Eye (tissue), 1 donor: Measurements from ENCODE around the gene GSTT4.
"Not testable (repeated sequence)": the region's sequence is repeated elsewhere in the genome, so short reads cannot be mapped to it uniquely, and the experiment has no call there.

Experiments
- DNase-seq: peaks from one replicate; pipeline ENCODE4 v3.0.0-alpha.2; 2015

GSTT4 gene

DNA sequence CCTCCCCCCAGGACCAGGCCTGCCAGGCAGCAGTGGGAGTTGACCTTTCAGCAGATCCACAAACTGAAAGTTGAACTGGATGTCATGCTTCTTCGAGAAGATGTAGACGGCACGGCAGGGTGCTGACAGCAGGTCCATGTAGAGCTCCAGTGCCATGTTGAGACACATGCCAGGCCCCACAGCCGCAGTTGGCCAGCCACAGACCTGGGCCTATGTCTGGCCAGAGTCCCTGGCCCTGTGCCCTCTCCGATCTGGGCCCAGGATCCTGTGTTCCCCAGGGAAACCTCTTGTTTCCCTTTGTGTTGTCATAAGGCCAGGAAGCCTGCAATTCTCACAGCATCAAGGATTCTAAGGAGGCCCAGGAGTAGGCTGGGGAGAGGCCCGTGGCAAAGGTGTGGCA is at the start of gene GSTT4:
TSS of gene GSTT4 (minus strand) at position 253 of the 400 bp plus-strand sequence. CDS start at position 156, 97 bp downstream.
- no peak for DNase-seq

DNA sequence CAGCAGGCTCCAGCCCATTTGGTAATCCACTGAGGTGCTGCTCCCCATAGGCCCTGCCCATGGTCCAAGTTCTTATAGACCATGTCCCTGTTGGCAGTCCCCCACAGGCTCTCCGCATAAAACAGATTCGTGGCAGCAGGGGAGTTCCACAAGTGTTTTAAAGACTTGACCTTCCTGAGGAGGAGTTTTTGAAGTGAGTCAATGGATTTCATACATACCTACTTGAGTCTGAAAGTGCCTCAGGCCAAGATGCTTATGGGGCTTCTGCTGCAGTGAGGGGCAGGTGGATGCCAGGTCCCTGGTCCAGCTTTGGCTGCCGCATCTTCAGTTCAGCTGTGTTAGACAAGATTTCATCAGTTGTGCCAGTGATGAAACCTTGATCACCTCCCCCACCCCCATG is 49.1 kb upstream of the GSTT4 start:
- no peak for DNase-seq

DNA sequence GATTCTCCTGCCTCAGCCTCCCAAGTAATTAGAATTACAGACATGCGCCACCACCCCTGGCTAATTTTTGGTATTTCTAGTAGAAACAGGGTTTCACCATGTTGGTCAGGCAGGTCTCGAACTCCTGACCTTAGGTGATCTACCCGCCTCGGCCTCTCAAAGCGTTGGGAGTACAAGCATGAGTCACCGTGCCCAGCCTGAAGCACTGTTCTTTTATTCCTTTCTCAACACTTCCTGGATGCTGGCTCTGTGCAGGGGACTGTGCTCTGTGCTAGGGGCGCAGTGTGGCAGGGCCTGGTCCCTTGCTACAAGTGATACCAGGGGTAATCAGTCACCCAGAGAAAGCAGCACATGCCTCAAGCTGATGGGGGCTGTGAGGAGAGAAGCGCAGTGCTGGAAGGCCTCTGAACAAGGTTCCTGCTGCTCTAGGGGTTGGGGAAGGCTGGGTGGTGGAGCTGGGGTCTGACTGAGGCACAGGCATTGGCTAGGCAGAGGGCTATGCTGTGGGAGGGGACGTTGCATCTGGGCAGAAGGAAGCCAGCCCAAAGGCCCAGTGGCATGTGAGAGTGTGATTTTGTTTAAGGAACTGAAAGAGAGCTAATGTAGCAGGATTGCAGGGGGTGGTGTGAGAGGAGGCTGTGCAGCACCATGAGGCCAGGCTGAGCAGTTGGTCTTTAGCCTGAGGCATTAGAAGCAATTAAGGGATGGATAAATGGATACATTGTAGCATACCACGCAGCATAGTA is 48.4 kb upstream of the GSTT4 start:
- no peak for DNase-seq

DNA sequence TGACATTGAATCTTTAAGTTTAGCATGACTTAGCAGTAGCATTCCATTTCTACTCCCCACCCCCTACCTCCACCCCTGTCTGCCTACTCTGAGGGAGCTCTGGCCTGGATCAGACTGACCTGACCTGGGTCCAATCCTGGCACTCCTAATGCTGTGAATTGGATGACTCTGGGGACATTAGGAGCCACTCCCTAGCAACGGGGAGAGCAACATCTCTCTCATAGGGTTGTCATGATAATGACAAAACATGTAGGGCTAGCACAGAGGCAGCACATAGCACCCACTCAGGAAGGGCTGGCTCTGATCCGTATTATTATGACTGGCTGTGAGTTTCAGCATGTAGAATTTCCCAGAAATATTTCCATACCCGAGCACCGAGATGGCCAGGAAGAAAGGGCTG is 46.3 kb upstream of the GSTT4 start:
- no peak for DNase-seq

DNA sequence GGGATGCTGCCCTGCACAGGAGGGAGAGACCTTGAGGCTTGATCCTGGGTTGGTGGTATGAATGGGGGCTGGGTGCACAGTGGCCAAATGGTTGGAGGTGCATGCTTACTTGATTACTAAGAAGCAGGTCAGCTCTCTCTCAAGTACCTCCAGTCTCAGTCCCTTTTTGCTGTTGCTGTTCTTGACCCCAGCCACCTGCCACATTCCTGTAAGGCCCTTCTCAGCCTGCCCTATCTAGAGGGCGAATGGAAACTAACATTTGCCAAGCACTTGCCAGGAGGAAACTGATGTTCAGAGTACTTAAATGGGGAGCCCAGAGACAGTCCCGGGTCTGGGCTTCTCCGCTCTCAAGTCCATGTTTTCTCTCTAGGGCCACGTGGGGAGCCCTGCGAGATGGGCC is 45.8 kb upstream of the GSTT4 start:
- DNase-seq = no peak

DNA sequence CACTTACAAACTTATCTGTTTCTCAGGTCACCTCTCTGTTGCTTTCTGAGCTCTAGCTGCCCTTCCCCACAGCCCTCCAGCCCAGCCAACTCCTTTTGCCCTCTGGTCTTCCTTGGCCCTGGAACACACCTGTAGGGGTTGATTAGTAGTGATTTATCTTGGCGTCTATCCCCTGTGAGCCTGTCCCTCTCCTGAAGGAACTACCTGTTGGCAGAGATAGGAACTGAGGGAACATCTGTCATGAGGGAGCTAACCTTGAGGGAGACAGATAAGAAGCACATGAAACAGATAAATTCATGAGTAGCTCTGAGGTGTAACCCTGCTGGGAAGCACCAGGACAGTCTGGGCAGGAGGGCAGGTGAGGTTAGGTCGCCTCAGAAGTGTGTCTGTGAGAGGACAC is 44.7 kb upstream of the GSTT4 start:
- DNase-seq = no peak

DNA sequence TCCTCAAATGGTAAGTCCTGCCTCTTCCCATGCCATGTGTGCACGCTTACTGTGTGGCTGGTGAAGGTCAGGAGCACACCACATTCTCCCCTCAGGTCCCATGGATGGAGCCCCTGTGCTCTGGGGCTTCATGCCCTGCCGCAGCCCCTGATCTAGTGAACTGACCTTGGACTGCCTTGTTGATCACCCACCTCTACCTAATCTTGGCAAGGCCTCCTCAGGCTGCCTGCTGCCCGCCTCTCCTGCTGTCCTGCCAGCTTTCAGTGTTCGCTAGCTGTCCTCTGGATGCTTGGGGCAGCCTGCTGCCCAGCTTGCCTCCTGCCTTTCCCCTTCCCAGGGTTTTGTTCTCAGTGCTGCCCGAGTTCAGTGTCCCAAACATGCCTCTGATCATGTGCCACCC is 44.0 kb upstream of the GSTT4 start:
- no peak for DNase-seq

GRCh38 chr22:24046024-24046423 is 40.8 kb upstream of the GSTT4 start:
- DNase-seq = no peak

DNA sequence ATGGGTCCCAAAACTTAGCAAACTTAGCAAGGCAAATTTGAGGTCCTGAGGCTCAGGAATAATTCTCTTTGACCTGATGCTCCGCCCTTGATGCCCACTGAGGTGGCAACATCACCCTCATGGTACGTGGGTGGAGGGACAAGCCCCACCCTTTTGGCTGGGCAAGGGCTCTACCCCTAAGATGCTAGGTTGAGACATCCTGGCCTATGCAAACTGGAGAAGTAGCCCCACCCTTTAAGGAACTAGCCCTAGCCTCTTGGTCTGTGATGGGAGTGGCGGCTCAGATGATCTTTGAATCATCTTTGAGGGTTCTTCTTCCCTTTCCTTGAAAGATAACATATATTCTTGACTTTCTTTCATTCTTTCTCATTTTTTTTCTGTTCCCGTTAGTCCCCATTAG is 38.7 kb upstream of the GSTT4 start:
- DNase-seq = no peak

- not testable (repeated sequence) for DNase-seq
Measured at GRCh38 chr22:24043465-24043864, 38.2 kb upstream of the GSTT4 start.

DNA sequence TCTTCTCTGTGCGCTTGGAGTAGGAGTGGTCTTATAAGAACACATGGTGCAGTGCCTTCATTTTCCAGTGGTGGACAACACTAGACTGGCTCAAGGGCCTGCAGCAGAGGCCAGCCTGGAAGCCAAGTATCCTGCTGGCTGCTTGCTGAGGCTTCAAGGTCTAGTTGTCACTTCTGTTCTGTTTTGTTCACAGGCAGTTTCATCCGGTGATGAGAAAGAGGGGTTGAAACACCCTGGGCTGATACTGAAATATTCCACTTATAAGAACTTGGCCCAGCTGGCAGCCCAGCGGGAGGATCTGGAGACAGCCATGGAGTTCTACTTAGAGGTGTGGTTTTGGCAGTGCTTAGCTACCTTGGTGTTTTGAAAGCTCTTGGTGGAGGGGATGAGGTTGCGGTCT is 35.7 kb upstream of the GSTT4 start:
- no peak for DNase-seq

DNA sequence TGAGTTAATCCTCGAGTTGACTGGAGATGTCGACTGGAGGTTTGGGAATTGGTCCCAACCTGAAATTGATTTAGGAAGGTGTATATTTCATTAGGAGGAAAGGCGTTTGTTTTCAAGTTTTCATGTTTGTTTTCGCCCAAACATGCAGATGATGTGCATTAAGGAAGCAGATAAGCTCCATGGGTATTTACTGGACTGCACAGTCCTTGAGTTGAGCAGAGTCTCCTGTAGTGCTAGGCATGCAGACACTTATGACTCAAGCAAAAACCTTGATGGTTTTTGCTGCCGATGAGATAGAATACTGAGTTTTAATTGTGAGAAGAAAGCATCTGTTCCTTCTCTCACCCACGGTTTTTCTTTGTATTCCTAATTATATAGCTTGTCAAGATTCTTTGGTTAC is 33.8 kb upstream of the GSTT4 start:
- no peak for DNase-seq

- DNase-seq = no peak
Measured at GRCh38 chr22:24037851-24038765, 32.9 kb upstream of the GSTT4 start.

DNA sequence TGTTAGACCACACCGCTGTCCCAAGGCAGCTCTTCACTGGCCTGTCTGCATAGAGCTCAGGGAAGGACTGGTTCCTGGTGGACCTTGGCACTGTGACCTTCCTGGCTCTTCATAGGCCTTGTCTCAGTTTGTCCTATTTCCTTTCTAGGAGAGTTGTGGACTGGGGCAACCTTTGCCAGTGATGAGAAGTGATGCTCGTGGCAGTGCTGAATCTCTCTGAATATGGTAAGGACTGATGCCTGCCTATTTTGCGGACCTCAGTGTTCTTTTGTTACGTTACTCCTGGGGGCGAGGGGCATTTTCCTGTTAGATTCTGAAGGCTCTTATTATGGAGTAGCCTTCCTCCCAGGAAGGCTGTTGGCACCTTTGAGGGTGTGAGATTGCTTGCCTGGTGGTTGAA is 30.0 kb upstream of the GSTT4 start:
- no peak for DNase-seq

DNA sequence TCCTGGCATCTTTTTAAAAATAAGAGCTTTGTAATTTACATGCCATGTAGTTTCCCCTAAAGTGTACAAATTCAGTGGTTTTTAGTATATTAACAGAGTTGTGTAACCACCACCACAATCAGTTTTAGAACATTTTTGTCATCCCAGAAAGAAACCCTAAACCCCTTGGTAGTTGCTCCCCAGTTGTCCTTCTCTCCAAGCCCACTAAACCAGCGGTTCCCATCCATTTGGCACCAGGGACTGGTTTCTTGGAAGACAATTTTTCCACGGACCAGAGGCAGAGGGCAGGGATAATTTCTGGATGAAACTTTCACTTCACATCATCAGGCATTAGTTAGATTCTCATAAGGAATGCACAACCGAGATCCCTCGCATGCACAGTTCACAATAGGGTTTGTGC is 28.5 kb upstream of the GSTT4 start:
- no peak for DNase-seq

- no peak for DNase-seq
Measured at GRCh38 chr22:24030186-24030702, 25.0 kb upstream of the GSTT4 start.

DNA sequence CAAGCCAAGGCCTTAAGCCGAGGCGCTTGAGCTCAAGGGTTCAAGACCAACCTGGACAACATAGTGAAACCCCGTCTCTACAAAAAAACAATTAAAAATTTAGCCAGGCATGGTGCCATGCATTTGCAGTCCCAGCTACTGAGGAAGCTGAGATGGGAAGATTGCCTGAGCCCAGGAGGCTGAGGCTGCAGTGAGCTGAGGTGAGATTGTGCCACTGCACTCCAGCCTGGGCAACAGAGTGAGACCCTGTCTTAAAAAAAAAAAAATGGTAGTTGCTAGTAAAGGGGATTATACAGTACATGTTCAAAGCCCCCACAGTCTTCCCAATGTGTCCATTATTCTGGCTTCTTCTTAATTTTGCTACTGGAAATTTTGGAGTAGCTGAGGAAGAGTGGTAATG is 24.1 kb upstream of the GSTT4 start:
- DNase-seq = no peak

GRCh38 chr22:24028533-24028932 is 23.3 kb upstream of the GSTT4 start:
- no peak for DNase-seq

GRCh38 chr22:24027991-24028390 is 22.7 kb upstream of the GSTT4 start:
- no peak for DNase-seq

DNA sequence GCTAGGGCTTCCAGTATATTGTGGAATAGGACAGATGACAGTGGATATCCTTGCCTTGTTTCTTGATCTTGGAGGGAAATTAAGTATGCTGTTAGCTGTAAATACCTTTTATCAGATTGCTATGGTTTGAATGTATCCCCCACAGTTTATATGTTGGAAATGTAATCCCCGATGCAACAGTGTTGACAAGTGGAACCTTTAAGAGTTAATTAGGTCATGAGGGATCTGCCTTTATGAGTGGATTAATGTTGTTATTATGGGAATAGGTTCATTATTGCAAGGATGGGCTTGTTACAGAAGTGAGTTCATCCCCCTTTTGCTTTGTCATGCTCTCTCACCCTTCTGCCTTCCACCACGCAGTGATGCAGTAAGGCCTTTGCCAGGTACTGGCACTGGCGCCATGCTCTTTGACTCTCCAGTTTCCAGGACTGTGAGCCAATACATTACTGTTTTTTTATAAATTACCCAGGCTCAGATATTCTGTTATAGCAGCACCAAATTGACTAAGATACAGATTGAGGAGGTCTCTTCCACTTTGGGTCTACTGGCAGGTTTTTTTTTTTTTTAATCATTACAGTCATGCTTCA is 22.2 kb upstream of the GSTT4 start:
- no peak for DNase-seq

DNA sequence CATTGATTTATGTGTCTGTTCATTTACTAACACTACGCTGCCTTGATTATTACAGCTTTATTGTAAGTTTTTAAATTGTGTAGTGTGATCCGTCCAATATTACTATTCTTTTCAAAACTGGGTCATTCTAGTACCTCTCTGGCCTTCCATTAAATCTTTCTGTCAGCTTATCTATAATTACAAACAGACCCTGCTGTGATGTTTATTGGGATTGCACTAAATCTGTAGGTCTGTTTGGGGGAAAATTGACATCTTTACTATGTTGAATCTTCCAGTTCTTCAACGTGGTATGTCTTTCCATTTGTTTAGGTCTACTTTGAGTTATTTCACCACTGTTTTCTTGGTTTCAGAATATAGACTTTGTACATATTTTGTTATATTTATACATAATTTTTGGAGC is 21.5 kb upstream of the GSTT4 start:
- no peak for DNase-seq

DNA sequence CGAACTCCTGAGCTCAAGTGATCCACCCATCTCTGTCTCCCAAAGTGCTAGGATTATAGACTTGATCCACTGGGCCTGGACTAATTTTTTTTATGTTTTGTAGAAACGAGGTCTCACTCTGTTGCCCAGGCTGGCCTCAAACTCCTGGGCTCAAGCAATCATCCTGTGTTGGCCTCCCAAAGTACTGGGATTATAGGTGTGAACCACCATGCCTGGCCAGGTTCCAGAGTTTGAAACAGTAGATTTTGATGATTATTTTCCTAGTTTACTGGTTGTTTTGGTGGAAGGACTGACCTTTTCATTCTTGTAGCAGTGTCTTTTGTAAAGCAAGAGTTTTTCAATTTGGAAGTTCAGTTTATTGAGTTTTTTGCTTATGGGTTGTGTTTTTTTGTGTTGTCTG is 20.8 kb upstream of the GSTT4 start:
- no peak for DNase-seq

DNA sequence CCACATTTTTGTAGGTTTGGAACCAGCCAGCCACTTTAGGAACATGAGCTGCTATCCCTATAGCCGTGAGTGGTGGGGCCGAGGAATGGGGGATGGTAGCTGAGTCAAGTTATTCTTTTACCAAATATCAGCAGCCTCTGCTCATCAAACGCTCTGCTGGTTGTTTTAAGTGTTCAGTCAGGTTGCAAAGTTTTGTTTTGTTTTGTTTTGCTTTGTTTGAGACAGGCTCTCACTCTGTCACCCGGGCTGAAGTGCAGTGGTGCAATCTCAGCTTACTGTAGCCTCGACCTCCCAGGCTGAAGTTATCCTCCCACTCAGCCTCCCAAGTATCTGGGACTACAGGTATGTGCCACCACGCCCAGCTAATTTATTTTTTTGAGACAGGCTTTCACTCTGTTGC is 20.2 kb upstream of the GSTT4 start:
- no peak for DNase-seq

GRCh38 chr22:24024354-24024753 is 19.1 kb upstream of the GSTT4 start:
- DNase-seq = no peak
